GM04504 (cell line): ENCODE results near the gene GRAMD1B.
"Not testable (repeated sequence)": the region's sequence is repeated elsewhere in the genome, so short reads cannot be mapped to it uniquely, and the experiment has no call there.

Source experiments
- DNase-seq: peaks from one replicate; pipeline ENCODE4 v3.0.0-alpha.2; 2012; ENCODE audit warnings: low read depth

Gene GRAMD1B

GRCh38 chr11:123568367-123568870, 138.3 kb downstream of the GRAMD1B start:
- DNase-seq, result no peak

- DNase-seq, result no peak
Observed at GRCh38 chr11:123569393-123569792, 139.3 kb downstream of the GRAMD1B start.

GRCh38 chr11:123570939-123571580, 141.0 kb downstream of the GRAMD1B start:
- no peak for DNase-seq

GRCh38 chr11:123572791-123573190, 142.7 kb downstream of the GRAMD1B start:
- DNase-seq, result not testable (repeated sequence)

GRCh38 chr11:123573286-123573685, 143.2 kb downstream of the GRAMD1B start:
- DNase-seq, result no peak

- no peak for DNase-seq
Observed at GRCh38 chr11:123575441-123575840, 145.4 kb downstream of the GRAMD1B start.

GRCh38 chr11:123576082-123576481, 146.0 kb downstream of the GRAMD1B start:
- DNase-seq, result no peak

GRCh38 chr11:123576501-123576900, 146.4 kb downstream of the GRAMD1B start:
- DNase-seq, result no peak

- no peak for DNase-seq
Observed at GRCh38 chr11:123577081-123577598, 147.1 kb downstream of the GRAMD1B start.

GRCh38 chr11:123578778-123579481, 148.9 kb downstream of the GRAMD1B start:
- DNase-seq, result no peak

- no peak for DNase-seq
Observed at GRCh38 chr11:123579482-123579812, 149.4 kb downstream of the GRAMD1B start.

GRCh38 chr11:123580137-123580536, 150.1 kb downstream of the GRAMD1B start:
- no peak for DNase-seq

GRCh38 chr11:123580557-123581275, 150.6 kb downstream of the GRAMD1B start:
- no peak for DNase-seq

GRCh38 chr11:123581651-123582399, 151.8 kb downstream of the GRAMD1B start:
- DNase-seq, result no peak

GRCh38 chr11:123582992-123583504, 153.0 kb downstream of the GRAMD1B start:
- DNase-seq, result no peak

- no peak for DNase-seq
Observed at GRCh38 chr11:123584186-123584585, 154.1 kb downstream of the GRAMD1B start.

GRCh38 chr11:123584737-123585136, 154.7 kb downstream of the GRAMD1B start:
- no peak for DNase-seq

- DNase-seq, result no peak
Observed at GRCh38 chr11:123585206-123585605, 155.1 kb downstream of the GRAMD1B start.

- no peak for DNase-seq
Observed at GRCh38 chr11:123585706-123586105, 155.6 kb downstream of the GRAMD1B start.

- no peak for DNase-seq
Observed at GRCh38 chr11:123586568-123586967, 156.5 kb downstream of the GRAMD1B start.

GRCh38 chr11:123587044-123587443, 157.0 kb downstream of the GRAMD1B start:
- DNase-seq, result no peak

GRCh38 chr11:123587559-123587958, 157.5 kb downstream of the GRAMD1B start:
- DNase-seq, result no peak
